Activated CD4-positive, alpha-beta T cell treated with anti-CD3 and anti-CD28 coated beads, Interleukin-2, amount 50 U/mL, for 48 hours (primary cell): ENCODE results near the gene GMPPA.
A peak's percentile ranks its signal among the peaks of the same experiment; 100 is the strongest.

Experiments used
- DNase-seq, 2 experiments: peaks; one replicate each; pipeline ENCODE4 v3.0.0-alpha.2; 2020

GMPPA gene

DNA sequence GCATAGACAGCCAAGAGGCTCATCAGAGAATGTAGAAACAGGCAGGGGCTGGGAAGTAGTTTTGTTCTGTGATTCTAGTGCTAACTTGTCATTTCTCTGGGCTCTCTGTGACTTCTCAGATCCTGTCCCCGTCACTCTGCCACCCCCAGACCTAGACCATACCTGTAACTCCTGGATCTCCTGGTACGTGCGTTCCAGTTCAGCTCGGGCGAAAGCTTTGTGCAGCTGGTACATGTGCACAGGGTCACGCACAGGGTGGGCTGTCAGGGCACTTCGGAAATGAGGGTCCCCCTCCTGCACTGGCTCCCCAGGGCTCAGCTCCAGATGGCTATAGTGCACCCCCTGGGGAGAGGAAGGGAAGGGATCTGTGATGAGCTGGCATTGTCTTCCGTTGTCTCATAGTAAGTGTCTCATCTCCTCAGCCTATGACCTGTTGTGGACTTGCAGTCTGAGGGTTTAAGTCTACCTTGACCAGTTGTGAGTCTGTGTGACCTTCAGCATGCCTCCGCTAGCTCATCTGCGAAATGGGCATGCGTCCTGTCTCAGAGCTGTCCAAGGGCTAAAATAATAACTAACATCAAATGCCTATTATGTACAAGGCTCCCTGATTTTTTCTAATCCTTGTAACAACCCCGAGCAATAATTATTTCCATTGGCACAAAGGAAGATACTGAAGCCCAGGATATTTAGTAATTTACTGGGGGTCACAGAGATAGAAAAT is 42.3 kb downstream of the GMPPA start:
- DNase-seq: no peak

DNA sequence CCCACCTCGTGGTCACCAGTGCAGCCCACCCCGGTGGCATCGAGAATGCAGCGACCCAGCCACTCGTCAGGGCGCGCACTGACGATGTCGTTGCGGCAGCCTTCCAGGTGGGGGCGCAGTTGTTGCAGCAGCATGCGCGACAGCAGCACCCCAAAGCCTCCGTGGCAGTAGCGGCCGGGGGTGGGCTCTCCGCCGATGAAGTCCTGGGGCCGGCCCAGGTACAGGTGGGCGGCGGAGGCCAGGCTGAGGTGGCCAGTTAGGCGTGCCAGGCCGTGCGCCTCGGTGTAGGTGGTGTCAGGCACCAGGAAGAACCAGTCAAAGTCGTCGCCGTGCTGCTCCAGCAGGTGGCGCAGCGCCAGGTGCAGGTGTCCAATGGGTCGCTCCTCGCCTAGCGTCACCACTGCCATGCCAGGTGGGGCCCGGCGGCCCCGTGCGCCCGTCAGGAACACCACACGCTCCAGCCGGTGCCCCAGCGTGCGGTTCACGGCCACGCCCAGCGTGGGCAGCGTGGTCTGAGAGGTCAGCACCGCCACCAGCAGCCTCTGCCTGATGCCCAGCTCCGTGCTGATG is 43.0 kb downstream of the GMPPA start:
- DNase-seq: peak; percentile 90 to 92

- DNase-seq: no peak
Observed at GRCh38 chr2:219542931-219543595, 44.4 kb downstream of the GMPPA start.

- peak; percentile 96 to 97 for DNase-seq
Observed at GRCh38 chr2:219543596-219544358, 45.1 kb downstream of the GMPPA start, which contains the start of the genes CHPF and TMEM198. Gene CHPF, minus strand, starts transcription at chr2:219543809. Its CDS starts 271 bp downstream, at chr2:219543538. Gene TMEM198, plus strand, starts transcription at chr2:219544028. Its CDS starts 700 bp downstream, at chr2:219544728.

DNA sequence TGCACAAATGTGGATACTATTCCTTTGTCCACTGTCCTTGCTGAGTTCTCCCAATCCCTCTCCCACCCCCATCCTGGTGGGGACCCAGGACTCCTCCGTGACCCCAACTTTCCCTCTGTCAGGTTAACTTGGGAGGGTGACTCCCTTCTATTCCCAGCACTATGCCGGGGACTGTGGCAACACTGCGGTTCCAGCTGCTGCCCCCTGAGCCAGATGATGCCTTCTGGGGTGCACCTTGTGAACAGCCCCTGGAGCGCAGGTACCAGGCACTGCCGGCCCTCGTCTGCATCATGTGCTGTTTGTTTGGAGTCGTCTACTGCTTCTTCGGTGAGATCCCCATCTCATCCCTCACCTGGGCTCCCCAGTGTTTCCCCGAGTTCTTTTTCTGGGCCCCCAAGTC is 45.9 kb downstream of the GMPPA start:
- DNase-seq: no peak

GRCh38 chr2:219545295-219545942 is 46.7 kb downstream of the GMPPA start:
- no peak for DNase-seq

DNA sequence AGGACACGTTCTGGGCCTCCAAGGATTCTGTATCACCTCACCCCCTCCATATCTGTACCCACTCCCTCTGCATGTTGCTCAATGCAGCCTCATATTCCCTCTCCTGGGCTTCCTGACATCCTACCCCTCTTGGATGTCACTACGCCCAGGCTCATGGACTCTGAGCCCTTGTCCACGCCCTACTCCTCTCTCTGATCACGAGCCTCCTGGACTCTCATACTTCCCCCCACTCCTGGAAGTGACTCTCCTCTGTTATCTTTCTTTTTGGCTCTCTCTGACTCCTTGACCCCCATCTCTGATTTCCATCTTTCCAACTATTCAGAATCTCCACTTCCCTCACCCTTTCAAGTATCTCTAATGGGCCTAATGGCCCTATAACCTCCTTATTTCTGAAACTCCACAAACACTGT is 47.3 kb downstream of the GMPPA start:
- no peak for DNase-seq

DNA sequence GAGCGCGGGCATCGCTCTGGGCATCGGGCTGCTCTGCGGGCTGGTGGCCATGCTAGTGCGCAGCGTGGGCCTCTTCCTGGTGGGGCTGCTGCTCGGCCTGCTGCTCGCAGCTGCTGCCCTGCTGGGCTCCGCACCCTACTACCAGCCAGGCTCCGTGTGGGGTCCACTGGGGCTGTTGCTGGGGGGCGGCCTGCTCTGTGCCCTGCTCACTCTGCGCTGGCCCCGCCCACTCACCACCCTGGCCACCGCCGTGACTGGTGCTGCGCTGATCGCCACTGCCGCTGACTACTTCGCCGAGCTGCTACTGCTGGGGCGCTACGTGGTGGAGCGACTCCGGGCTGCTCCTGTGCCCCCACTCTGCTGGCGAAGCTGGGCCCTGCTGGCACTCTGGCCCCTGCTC is 48.9 kb downstream of the GMPPA start:
- no peak for DNase-seq

DNA sequence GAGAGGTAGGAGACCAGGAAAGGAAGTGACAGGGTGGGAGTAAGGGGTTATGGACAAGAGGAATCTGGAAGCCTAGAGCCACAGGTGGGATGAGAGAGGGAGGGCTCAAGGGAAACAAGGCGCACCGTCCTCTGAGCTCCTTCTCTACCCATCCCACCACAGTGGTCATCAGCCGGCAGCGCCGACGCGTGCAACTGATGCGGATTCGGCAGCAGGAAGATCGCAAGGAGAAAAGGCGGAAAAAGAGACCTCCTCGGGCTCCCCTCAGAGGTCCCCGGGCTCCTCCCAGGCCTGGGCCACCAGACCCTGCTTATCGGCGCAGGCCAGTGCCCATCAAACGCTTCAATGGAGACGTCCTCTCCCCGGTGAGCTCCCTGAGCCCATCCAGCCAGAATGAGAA is 50.3 kb downstream of the GMPPA start:
- DNase-seq: no peak

DNA sequence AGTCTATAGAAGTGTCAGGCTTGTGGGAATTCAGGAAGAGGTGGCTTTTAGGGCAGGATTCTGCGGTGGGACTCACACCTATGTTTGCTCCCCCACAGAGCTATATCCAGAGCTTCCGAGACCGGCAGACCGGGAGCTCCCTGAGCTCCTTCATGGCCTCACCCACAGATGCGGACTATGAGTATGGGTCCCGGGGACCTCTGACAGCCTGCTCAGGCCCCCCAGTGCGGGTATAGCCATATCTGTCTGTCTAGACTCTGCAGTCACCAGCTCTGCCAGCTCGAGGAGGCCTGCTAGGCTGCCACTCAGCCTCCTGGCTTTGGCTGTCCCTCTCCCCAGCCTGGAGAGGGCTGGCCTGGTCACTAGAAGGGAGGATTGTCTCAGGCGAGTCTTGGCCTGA is 50.9 kb downstream of the GMPPA start:
- no peak for DNase-seq

DNA sequence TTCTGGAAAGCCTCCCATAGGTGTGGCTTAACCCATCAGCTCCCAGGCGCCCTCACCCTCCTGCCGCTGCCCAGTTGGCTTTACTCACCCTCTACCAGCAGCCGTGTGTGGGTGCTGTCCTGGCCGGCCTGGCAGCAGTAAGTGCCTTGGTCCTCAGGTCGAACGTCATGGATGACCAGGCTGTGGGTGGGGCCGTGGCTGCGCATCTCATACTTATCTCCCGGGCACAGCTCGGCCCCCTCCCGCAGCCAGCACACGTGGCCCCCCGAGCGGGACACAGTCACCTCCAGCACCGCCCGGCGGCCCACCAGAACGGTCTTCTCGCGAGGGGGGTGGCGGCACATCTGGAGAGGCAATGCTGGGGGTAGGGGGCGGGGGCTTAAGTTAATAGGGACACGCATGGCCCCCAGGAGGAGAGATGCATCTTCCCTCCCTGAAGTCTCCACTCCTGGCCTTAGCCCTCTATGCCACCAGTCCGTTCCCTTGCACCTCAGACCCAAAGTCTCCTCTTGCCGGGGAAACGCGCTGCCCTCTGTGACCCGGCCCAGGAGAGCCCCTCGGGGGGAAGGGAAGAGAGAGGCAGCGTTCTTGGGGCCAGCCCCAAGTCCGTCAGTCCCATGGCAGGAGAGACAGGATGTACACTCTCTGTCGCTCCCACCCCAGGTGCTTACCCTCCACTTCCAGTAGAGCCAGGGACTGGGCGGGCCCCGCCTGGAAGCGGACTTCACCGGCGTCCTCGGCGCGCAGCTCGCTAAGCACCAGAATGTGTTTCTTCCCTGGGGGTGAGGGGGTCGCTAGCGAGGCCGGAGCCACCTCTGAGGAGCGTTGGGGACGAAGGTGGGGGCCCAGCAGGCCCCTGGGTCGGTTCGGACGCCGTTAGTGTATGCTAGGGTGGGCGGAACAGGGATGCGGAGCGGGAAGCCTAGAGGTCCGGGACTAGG is 53.0 kb downstream of the GMPPA start:
- DNase-seq: peak in 1 of 2 experiments; percentile 27

- peak; percentile 82 to 86 for DNase-seq
Observed at GRCh38 chr2:219552382-219553167, 53.9 kb downstream of the GMPPA start.

GRCh38 chr2:219553168-219553417 is 54.4 kb downstream of the GMPPA start:
- DNase-seq: no peak

DNA sequence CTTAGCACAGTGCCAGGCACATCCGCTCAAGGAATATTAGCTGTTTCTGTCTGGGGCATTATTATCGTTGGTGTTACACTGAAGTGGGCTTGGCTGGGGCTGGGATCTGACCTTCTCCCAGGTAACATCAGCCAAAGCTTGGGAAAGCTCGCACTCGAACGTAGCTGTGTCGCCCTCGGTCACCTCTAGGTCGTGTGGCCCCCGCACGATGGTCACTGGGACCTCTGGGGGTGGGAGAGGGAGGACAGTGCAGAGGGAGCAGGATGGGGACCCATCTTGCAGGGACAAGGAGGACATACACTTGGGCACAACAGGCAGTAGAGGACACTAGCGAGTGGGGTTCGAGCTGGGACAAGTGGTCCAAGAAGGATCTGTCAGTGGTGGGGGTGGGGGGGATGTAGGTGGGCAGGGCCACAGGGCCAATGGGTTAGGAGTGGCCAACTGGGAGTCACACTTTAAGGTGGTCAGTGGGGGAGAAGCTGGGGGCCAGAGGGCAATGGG is 54.8 kb downstream of the GMPPA start:
- no peak for DNase-seq

DNA sequence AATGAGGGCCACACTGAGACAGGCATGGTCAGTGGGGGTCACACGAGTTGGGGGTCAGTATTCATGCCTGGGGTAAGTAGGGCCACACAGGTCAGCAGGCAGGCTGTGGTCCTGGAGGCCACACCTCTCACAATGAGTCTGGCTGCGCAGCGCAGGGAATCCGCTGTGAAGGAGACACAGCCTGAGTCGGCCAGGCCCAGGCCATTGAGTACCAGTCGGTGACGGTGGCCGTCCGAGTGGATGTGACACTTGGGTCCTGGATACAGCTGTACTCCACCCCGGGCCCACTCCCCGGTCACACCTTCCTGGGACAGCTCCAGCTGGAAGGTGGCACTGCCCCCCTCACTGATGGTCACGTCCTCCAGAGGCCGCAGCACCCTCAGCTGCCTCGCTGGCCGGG is 55.7 kb downstream of the GMPPA start:
- DNase-seq: no peak

- DNase-seq: no peak
Observed at GRCh38 chr2:219555956-219556355, 57.3 kb downstream of the GMPPA start.

- DNase-seq: no peak
Observed at GRCh38 chr2:219556413-219556812, 57.7 kb downstream of the GMPPA start.
